ENCODE measurements around the gene ARID2.

Gene ARID2

DNA sequence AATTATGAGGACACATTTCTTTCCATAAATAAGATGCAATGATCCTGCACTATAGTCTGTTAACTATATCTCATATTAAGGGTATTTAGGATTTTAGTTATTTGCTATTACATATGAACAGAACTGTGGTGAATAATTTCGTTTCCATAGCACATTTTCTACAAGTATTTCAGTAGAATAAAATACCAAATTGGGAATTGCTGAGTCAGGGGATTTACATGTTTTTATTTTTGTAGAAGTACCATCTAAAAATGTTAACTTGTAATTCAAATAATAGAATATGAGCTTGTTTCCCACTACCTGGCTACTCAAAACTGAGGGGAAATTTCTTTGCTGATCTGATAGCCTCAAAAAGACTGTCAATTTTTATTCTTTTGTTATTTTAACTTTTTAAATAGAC lies 136.8 kb downstream of the ARID2 start:
- TF ChIP-seq ZNF677 (tag by site-specific recombination; IDR thresholded peaks at IDR 0.05) (no peak), ZNF157 (tag by site-specific recombination; IDR thresholded peaks at IDR 0.05) (no peak), ZNF629 (tag by site-specific recombination; IDR thresholded peaks at IDR 0.05) (no peak), ZSCAN16 (tag by site-specific recombination; IDR thresholded peaks at IDR 0.05) (no peak), IKZF3 (tag by site-specific recombination; IDR thresholded peaks at IDR 0.05) (no peak), ZNF791 (tag by site-specific recombination; IDR thresholded peaks at IDR 0.05) (no peak), ZNF514 (tag by site-specific recombination; IDR thresholded peaks at IDR 0.05) (no peak), ZNF529 (tag by site-specific recombination; IDR thresholded peaks at IDR 0.05; ENCODE audit: insufficient replicate concordance) (no peak), ZNF335 (tag by site-specific recombination; conservative IDR thresholded peaks at IDR 0.05) (no peak)
- TF ChIP-seq, protein P1, sequence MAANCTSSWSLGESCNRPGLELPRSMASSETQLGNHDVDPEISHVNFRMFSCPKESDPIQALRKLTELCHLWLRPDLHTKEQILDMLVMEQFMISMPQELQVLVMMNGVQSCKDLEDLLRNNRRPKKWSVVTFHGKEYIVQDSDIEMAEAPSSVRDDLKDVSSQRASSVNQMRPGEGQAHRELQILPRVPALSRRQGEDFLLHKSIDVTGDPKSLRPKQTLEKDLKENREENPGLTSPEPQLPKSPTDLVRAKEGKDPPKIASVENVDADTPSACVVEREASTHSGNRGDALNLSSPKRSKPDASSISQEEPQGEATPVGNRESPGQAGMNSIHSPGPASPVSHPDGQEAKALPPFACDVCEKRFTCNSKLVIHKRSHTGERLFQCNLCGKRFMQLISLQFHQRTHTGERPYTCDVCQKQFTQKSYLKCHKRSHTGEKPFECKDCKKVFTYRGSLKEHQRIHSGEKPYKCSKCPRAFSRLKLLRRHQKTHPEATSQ (tag by site-specific recombination; IDR thresholded peaks at IDR 0.05) = no peak
- TF ChIP-seq, protein P2, sequence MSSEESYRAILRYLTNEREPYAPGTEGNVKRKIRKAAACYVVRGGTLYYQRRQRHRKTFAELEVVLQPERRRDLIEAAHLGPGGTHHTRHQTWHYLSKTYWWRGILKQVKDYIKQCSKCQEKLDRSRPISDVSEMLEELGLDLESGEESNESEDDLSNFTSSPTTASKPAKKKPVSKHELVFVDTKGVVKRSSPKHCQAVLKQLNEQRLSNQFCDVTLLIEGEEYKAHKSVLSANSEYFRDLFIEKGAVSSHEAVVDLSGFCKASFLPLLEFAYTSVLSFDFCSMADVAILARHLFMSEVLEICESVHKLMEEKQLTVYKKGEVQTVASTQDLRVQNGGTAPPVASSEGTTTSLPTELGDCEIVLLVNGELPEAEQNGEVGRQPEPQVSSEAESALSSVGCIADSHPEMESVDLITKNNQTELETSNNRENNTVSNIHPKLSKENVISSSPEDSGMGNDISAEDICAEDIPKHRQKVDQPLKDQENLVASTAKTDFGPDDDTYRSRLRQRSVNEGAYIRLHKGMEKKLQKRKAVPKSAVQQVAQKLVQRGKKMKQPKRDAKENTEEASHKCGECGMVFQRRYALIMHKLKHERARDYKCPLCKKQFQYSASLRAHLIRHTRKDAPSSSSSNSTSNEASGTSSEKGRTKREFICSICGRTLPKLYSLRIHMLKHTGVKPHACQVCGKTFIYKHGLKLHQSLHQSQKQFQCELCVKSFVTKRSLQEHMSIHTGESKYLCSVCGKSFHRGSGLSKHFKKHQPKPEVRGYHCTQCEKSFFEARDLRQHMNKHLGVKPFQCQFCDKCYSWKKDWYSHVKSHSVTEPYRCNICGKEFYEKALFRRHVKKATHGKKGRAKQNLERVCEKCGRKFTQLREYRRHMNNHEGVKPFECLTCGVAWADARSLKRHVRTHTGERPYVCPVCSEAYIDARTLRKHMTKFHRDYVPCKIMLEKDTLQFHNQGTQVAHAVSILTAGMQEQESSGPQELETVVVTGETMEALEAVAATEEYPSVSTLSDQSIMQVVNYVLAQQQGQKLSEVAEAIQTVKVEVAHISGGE (tag by site-specific recombination; conservative IDR thresholded peaks at IDR 0.05; ENCODE audit: low read depth) = no peak
- TF ChIP-seq, protein P3, sequence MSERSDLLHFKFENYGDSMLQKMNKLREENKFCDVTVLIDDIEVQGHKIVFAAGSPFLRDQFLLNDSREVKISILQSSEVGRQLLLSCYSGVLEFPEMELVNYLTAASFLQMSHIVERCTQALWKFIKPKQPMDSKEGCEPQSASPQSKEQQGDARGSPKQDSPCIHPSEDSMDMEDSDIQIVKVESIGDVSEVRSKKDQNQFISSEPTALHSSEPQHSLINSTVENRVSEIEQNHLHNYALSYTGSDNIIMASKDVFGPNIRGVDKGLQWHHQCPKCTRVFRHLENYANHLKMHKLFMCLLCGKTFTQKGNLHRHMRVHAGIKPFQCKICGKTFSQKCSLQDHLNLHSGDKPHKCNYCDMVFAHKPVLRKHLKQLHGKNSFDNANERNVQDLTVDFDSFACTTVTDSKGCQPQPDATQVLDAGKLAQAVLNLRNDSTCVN (tag by site-specific recombination; optimal IDR thresholded peaks at IDR 0.05) = no peak
- TF ChIP-seq, protein P4, sequence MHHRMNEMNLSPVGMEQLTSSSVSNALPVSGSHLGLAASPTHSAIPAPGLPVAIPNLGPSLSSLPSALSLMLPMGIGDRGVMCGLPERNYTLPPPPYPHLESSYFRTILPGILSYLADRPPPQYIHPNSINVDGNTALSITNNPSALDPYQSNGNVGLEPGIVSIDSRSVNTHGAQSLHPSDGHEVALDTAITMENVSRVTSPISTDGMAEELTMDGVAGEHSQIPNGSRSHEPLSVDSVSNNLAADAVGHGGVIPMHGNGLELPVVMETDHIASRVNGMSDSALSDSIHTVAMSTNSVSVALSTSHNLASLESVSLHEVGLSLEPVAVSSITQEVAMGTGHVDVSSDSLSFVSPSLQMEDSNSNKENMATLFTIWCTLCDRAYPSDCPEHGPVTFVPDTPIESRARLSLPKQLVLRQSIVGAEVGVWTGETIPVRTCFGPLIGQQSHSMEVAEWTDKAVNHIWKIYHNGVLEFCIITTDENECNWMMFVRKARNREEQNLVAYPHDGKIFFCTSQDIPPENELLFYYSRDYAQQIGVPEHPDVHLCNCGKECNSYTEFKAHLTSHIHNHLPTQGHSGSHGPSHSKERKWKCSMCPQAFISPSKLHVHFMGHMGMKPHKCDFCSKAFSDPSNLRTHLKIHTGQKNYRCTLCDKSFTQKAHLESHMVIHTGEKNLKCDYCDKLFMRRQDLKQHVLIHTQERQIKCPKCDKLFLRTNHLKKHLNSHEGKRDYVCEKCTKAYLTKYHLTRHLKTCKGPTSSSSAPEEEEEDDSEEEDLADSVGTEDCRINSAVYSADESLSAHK (tag by site-specific recombination; IDR thresholded peaks at IDR 0.05) = no peak
- TF ChIP-seq, protein P5, sequence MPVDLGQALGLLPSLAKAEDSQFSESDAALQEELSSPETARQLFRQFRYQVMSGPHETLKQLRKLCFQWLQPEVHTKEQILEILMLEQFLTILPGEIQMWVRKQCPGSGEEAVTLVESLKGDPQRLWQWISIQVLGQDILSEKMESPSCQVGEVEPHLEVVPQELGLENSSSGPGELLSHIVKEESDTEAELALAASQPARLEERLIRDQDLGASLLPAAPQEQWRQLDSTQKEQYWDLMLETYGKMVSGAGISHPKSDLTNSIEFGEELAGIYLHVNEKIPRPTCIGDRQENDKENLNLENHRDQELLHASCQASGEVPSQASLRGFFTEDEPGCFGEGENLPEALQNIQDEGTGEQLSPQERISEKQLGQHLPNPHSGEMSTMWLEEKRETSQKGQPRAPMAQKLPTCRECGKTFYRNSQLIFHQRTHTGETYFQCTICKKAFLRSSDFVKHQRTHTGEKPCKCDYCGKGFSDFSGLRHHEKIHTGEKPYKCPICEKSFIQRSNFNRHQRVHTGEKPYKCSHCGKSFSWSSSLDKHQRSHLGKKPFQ (tag by site-specific recombination; IDR thresholded peaks at IDR 0.05) = no peak
- Histone ChIP-seq H3K27ac (ENCODE audit: extremely low read depth, low read depth, low read length) (no peak overlapping the region), H3K9me3 (ENCODE audit: control insufficient read depth, insufficient read depth, low read depth, low read length) (no peaks in the 10 kb centered on the region), H3K4me3 (ENCODE audit: low read depth, low read length) (no peak overlapping the region), H3K36me3 (ENCODE audit: control insufficient read depth in 2 of 2, insufficient read depth in 1 of 2, low read length in 2 of 2) (peaks cover 12 to 29% of the 10 kb centered on the region in 2 experiments), H3K4me1 (ENCODE audit: control insufficient read depth, insufficient read depth, low read length) (no peaks in the 10 kb centered on the region)
- ChIA-PET CTCF (interaction anchor here (0.5 to 0.6 kb wide), 2 partner anchors 40 to 1118 kb away, joined by 3 to 5 read pairs; no protein-coding TSS in a partner anchor), POLR2A (no interaction called here)

- TF ChIP-seq ZNF341 (tag by site-specific recombination; IDR thresholded peaks at IDR 0.05; ENCODE audit: low read depth) (no peak), ZNF660 (tag by site-specific recombination; IDR thresholded peaks at IDR 0.05) (no peak), TRIM28 (IDR thresholded peaks at IDR 0.05; ENCODE audit: borderline replicate concordance, low read length) (no peak), ZNF514 (tag by site-specific recombination; IDR thresholded peaks at IDR 0.05) (no peak), ZBTB8A (tag by site-specific recombination; IDR thresholded peaks at IDR 0.05) (no peak), ZBTB1 (tag by site-specific recombination; IDR thresholded peaks at IDR 0.05) (no peak), ZNF560 (tag by site-specific recombination; IDR thresholded peaks at IDR 0.05; ENCODE audit: borderline replicate concordance) (no peak), ZNF239 (tag by site-specific recombination; IDR thresholded peaks at IDR 0.05) (no peak)
- TF ChIP-seq, protein P2 (tag by site-specific recombination; conservative IDR thresholded peaks at IDR 0.05; ENCODE audit: low read depth) = no peak
- H3K4me1 ChIP-seq (ENCODE audit: control insufficient read depth, insufficient read depth, low read length) = no peaks in the 10 kb centered on the region
- ChIA-PET POLR2A (no interaction called here), CTCF (no interaction called here)
- H3K9me3 ChIP-seq (ENCODE audit: control insufficient read depth, insufficient read depth, low read depth, low read length) = no peaks in the 10 kb centered on the region
- H3K27ac ChIP-seq (ENCODE audit: extremely low read depth, low read depth, low read length) = no peak overlapping the region
- peaks cover 16 to 38% of the 10 kb centered on the region in 2 experiments for H3K36me3 ChIP-seq (ENCODE audit: control insufficient read depth in 2 of 2, insufficient read depth in 1 of 2, low read length in 2 of 2)
- no peak overlapping the region for H3K4me3 ChIP-seq (ENCODE audit: low read depth, low read length)
Measured at GRCh38 chr12:45872446-45872845, 142.9 kb downstream of the ARID2 start.

Data from HEK293 (cell line).